HepG2 (cell line): Measurements from ENCODE around the gene SELENOH. TPM values are rescaled to one million over a fixed set of nuclear protein-coding genes. Genes with fewer than 3 reads are reported as not detected.

Source experiments
- ATAC-seq: fragments of 200-7000 bp; cut with Tn5 transposase; 3 replicates; pipeline ENCODE4 v1.9.1; 2020; ENCODE audit warnings: mild to moderate bottlenecking, moderate library complexity
- BruUV-seq: library from RNA; stranded (reverse); fragments of 400-500 nt; replicated peaks from 2 replicates; lab custom pipeline; 2021; lab: Mats Ljungman, UMichigan
- CTCF ChIA-PET: fragments of 300-600 bp; formaldehyde crosslinking; extraction: SDS; loops from one replicate; lab custom pipeline; 2021; ENCODE audit warnings: low total read pairs, inconsistent platforms, low intra/inter-chr PET ratio; lab: Yijun Ruan, JAX
- POLR2A ChIA-PET: fragments of 350-600 bp; sonication (Branson Sonifier 250); formaldehyde crosslinking; loops from one replicate; lab custom pipeline; 2020; ENCODE audit warnings: antibody characterized with exemption, inconsistent platforms; lab: Yijun Ruan, JAX
- DNase-seq: peaks from one replicate; pipeline ENCODE4 v3.0.0-alpha.2; 2015; ENCODE audit warnings: low spot score
- FAIRE-seq: peaks from 3 replicates; lab custom pipeline; 2011; peaks lifted over from hg19 to GRCh38; lab: Jason Lieb, UNC
- H2AFZ ChIP-seq: one replicate; pipeline ENCODE4 v1.6.1; 2011; ENCODE audit warnings: low read length, inconsistent platforms
- H3K27ac ChIP-seq: fragments of 300-600 bp; 3 replicates; pipeline ENCODE4 v1.8.0; 2011; ENCODE audit warnings: mixed run types, mild to moderate bottlenecking, mixed read lengths, low read length, inconsistent platforms; ENCODE audit not compliant: insufficient read depth; ENCODE audit errors: extremely low read length
- H3K27me3 ChIP-seq, 2 experiments: fragments of 200-600 bp in 1 of 2; 2 replicates in 1 of 2; 3 replicates in 1 of 2; pipeline versions ENCODE4 v1.6.0 to v1.8.0; 2011; ENCODE audit warnings: low read length in 2 of 2, mild to moderate bottlenecking in 2 of 2, moderate library complexity in 2 of 2, inconsistent platforms in 1 of 2; ENCODE audit not compliant: insufficient read depth in 2 of 2, control insufficient read depth in 1 of 2
- H3K36me3 ChIP-seq, 2 experiments: fragments of 200-600 bp in 1 of 2; replicated peaks in 1 of 2; 2 replicates in 1 of 2; 3 replicates in 1 of 2; pipeline versions ENCODE4 v1.5.1 to v1.8.0; 2011; ENCODE audit warnings: low read length in 2 of 2, inconsistent platforms in 1 of 2; ENCODE audit not compliant: insufficient read depth in 2 of 2, control insufficient read depth in 1 of 2
- H3K4me1 ChIP-seq: 2 replicates; pipeline ENCODE4 v1.5.1; 2012; ENCODE audit warnings: low read length, inconsistent platforms; ENCODE audit not compliant: insufficient read depth
- H3K4me2 ChIP-seq: 2 replicates; pipeline ENCODE4 v1.6.0; 2011; ENCODE audit warnings: low read depth, low read length, inconsistent platforms
- H3K4me3 ChIP-seq, 3 experiments: fragments of 200-600 bp in 1 of 3; sonication (generic), shearing (Covaris generic) in 1 of 3; replicated peaks in 1 of 3; 2 replicates each; pipeline ENCODE4 v1.5.1; 2011 to 2016; ENCODE audit warnings: low read length in 3 of 3, inconsistent platforms in 2 of 3, low read depth in 2 of 3, mild to moderate bottlenecking in 2 of 3, control low read depth in 1 of 3, mixed read lengths in 1 of 3; ENCODE audit not compliant: insufficient read depth in 1 of 3
- H3K79me2 ChIP-seq: one replicate; pipeline ENCODE4 v1.6.1; 2011; ENCODE audit warnings: low read length, inconsistent platforms; ENCODE audit not compliant: insufficient read depth
- H3K9ac ChIP-seq: 2 replicates; pipeline ENCODE4 v1.6.0; 2011; ENCODE audit warnings: mild to moderate bottlenecking, low read depth, low read length, inconsistent platforms; ENCODE audit not compliant: insufficient read depth
- H3K9me3 ChIP-seq: 2 replicates; pipeline ENCODE4 v1.5.1; 2012; ENCODE audit warnings: mild to moderate bottlenecking, low read length
- H4K20me1 ChIP-seq: 2 replicates; pipeline ENCODE4 v1.6.0; 2011; ENCODE audit warnings: inconsistent platforms, mild to moderate bottlenecking, low read length, moderate library complexity; ENCODE audit not compliant: insufficient read depth
- AGO2 ChIP-seq: fragments of 200-400 bp; formaldehyde crosslinking; optimal IDR thresholded peaks from 2 replicates; pipeline ENCODE3; 2017; ENCODE audit warnings: mild to moderate bottlenecking, low read depth, low read length, moderate library complexity
- MYC ChIP-seq: sonication (generic); formaldehyde crosslinking; IDR thresholded peaks from 2 replicates; pipeline ENCODE4 v1.9.0; 2021; ENCODE audit warnings: missing genetic modification reagents, borderline replicate concordance
- NR3C1 ChIP-seq: sonication (generic); formaldehyde crosslinking; IDR thresholded peaks from 2 replicates; pipeline ENCODE4 v1.4.0; 2020; ENCODE audit warnings: missing genetic modification reagents
- POLR2G ChIP-seq: fragments of 200-400 bp; formaldehyde crosslinking; IDR thresholded peaks from 2 replicates; pipeline ENCODE4 v1.6.1; 2018; ENCODE audit warnings: mild to moderate bottlenecking, low read depth, low read length, moderate library complexity
- RBM22 ChIP-seq: fragments of 200-400 bp; formaldehyde crosslinking; optimal IDR thresholded peaks from 2 replicates; pipeline ENCODE3; 2017; ENCODE audit warnings: mild to moderate bottlenecking, low read length, moderate library complexity
- YEATS2 ChIP-seq: sonication (generic); formaldehyde crosslinking; IDR thresholded peaks from 2 replicates; pipeline ENCODE4 v1.4.0; 2020; ENCODE audit warnings: missing genetic modification reagents, borderline replicate concordance
- ZMYM3 ChIP-seq: sonication (generic); formaldehyde crosslinking; IDR thresholded peaks from 2 replicates; pipeline ENCODE4 v1.5.1; 2020; ENCODE audit warnings: mild to moderate bottlenecking, missing genetic modification reagents
- ZSCAN25 ChIP-seq: sonication (generic); formaldehyde crosslinking; IDR thresholded peaks from 2 replicates; pipeline ENCODE4 v1.8.0; 2022; ENCODE audit warnings: mild to moderate bottlenecking, missing genetic modification reagents
- WGBS: methylation state at CpG from one replicate; pipeline ENCODE4 v1.1.6; 2017; ENCODE audit warnings: low lambda C conversion rate; 5-methylcytosine and 5-hydroxymethylcytosine counted together
- in situ Hi-C: cut with HindIII; loops from 2 replicates; pipeline ENCODE4 v1.10.0; 2017; ENCODE audit warnings: low pct_unique_long_range_greater_than_20kb; ENCODE audit not compliant: extremely low pct_ligation_motif_present
- intact Hi-C: fragments of 100-400 bp; cut with micrococcal nuclease; formaldehyde crosslinking; loops from one replicate; pipeline ENCODE4 v1.10.0; 2022; ENCODE audit not compliant: unreplicated experiment
- polyA plus RNA-seq, 8 experiments: library from polyadenylated mRNA; depleted of rRNA in 3 of 8; stranded (reverse) in 7 of 8; unstranded in 1 of 8; fragments of >200 nt; fragmentation: Illumina TruSeq in 4 of 8; extraction: Trizol in 4 of 8; gene quantifications; 2 replicates each; pipeline versions ENCODE4 v1.2.1 to v1.2.3, GENCODE V29; 2011 to 2016; ENCODE audit warnings: low read depth in 4 of 8, missing spikeins in 1 of 8, mixed read lengths in 1 of 8; ENCODE audit not compliant: insufficient read depth in 1 of 8
- total RNA-seq, 5 experiments: library from RNA; depleted of rRNA; stranded (reverse); fragments of >200 nt; fragmentation: Illumina TruSeq; extraction: Trizol; gene quantifications; 2 replicates each; pipeline ENCODE4 v1.2.3, GENCODE V29; 2016; ENCODE audit warnings: low read depth in 1 of 5
- TF ChIP-seq, protein P1 (sequence below): sonication (generic); formaldehyde crosslinking; IDR thresholded peaks from 2 replicates; pipeline ENCODE4 v1.5.0; 2020; ENCODE audit warnings: missing genetic modification reagents

The SELENOH gene
- total and polyA plus RNA-seq, 2 of the 13 experiments (the other 11 are each of a cell fraction or from before 2014, with no cell fraction given), result 27.2 to 77.4 TPM

DNA sequence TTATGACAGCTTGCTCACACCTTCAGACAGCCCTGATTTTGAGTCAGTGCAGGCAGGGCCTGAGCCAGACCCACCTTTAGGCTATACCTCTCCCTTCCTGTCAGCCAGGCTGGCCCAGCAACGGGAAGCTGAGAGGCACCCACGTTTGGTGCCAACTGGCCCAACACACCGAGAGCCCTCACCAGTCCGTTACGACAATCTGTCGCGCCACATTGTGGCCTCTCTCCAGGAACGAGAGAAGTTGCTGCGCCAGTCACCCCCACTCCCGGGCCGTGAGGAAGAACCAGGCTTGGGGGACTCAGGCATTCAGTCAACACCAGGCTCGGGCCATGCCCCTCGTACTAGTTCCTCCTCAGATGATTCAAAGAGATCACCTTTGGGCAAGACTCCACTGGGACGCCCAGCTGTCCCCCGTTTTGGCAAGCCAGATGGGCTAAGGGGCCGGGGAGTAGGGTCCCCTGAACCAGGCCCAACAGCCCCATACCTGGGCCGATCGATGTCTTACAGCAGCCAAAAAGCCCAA lies 42.4 kb upstream of the SELENOH start:
- Histone ChIP-seq H3K36me3 (peaks cover 25 to 77% of the 10 kb centered on the region in 2 experiments), H3K79me2 (no peaks in the 10 kb centered on the region), H2AFZ (no peak overlapping the region), H3K9me3 (no peaks in the 10 kb centered on the region), H3K27ac (no peak overlapping the region), H4K20me1 (no peaks in the 10 kb centered on the region), H3K9ac (no peak overlapping the region), H3K4me1 (no peaks in the 10 kb centered on the region), H3K27me3 (no peaks in the 10 kb centered on the region)
- WGBS, result 100% methylated on average over 16 of the region's 18 CpGs
- no peak for DNase-seq
- ChIA-PET POLR2A (no interaction called here), CTCF (no interaction called here)
- peak; percentile 31 for ATAC-seq
- no peak for FAIRE-seq
- intact Hi-C loops (no loop called here), in situ Hi-C loops (no loop called here)
- BruUV-seq, result no TSS peak
- TF ChIP-seq, protein P1, sequence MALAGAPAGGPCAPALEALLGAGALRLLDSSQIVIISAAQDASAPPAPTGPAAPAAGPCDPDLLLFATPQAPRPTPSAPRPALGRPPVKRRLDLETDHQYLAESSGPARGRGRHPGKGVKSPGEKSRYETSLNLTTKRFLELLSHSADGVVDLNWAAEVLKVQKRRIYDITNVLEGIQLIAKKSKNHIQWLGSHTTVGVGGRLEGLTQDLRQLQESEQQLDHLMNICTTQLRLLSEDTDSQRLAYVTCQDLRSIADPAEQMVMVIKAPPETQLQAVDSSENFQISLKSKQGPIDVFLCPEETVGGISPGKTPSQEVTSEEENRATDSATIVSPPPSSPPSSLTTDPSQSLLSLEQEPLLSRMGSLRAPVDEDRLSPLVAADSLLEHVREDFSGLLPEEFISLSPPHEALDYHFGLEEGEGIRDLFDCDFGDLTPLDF (CRISPR knock-in tag), result no peak
- TF ChIP-seq YEATS2 (no peak), ZSCAN25 (CRISPR knock-in tag) (no peak), NR3C1 (CRISPR knock-in tag) (no peak), POLR2G (peak; percentile 21; the same call in 1 of the 2 replicates), MYC (CRISPR knock-in tag) (no peak), AGO2 (peak; percentile 72)
- TF ChIP-seq, all 625 proteins: peak for 2
- no peak overlapping the region for H3K4me2 ChIP-seq
- no peak overlapping the region for H3K4me3 ChIP-seq

GRCh38 chr11:57699813-57700212 lies 41.5 kb upstream of the SELENOH start:
- Histone ChIP-seq H3K79me2 (no peaks in the 10 kb centered on the region), H3K9me3 (no peaks in the 10 kb centered on the region), H3K36me3 (peaks cover 27 to 77% of the 10 kb centered on the region in 2 experiments), H3K27me3 (no peaks in the 10 kb centered on the region), H4K20me1 (no peaks in the 10 kb centered on the region), H3K27ac (no peak overlapping the region), H3K4me1 (no peaks in the 10 kb centered on the region), H3K4me2 (no peak overlapping the region), H3K9ac (no peak overlapping the region), H2AFZ (no peak overlapping the region), H3K4me3 (no peak overlapping the region)
- FAIRE-seq, result no peak
- POLR2A ChIA-PET, result no interaction called here
- 95% methylated on average over 10 of the region's 10 CpGs for WGBS
- ATAC-seq, result no peak
- BruUV-seq, result no TSS peak
- intact Hi-C loops, result no loop called here
- CTCF ChIA-PET, result no interaction called here
- in situ Hi-C loops, result no loop called here
- TF ChIP-seq ZMYM3 (CRISPR knock-in tag), result no peak
- peak; percentile 15 for TF ChIP-seq RBM22
- DNase-seq, result no peak
